ENCODE results near the gene ZNF19.

ZNF19 gene

DNA sequence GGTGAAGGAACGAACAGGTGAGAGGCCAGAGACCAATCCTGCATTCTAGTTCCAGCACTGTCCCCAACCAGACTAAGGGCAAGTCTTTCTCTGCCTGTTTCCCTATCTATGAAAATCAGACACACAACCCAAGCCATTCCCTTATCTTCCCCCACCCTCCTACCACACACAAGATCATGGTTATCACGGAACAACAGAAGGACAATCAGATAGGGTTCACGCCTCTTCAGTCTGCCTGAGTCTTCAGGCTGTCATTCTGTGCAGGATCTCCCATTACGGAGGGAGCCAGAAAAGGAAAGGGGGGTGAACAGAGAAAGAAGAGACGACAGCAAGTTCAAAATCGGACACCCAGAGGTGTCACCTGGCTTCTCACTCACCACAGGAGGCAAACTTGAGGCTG lies 58.4 kb downstream of the ZNF19 start:
- no peak overlapping the region for H3K27ac ChIP-seq (ENCODE audit: low read depth, low read length)
- no peak overlapping the region for H3K4me3 ChIP-seq (ENCODE audit: low read depth in 1 of 2, low read length in 2 of 2)
- no peak overlapping the region for H3K9ac ChIP-seq (ENCODE audit: low read depth in 1 of 2, low read length in 2 of 2)
- peaks cover 10 to 12% of the 10 kb centered on the region in 2 donors for H3K27me3 ChIP-seq (ENCODE audit: control insufficient read depth in 1 of 2, insufficient read depth in 2 of 2, low read length in 2 of 2)
- H3K9me3 ChIP-seq (ENCODE audit: control insufficient read depth in 1 of 2, low read length in 2 of 2), result no peaks in the 10 kb centered on the region
- H3K36me3 ChIP-seq (ENCODE audit: control insufficient read depth in 1 of 2, insufficient read depth in 2 of 2, low read length in 2 of 2), result no peaks in the 10 kb centered on the region
- no peaks in the 10 kb centered on the region for H3K4me1 ChIP-seq (ENCODE audit: control insufficient read depth in 1 of 2, insufficient read depth in 2 of 2, low read length in 2 of 2)

DNA sequence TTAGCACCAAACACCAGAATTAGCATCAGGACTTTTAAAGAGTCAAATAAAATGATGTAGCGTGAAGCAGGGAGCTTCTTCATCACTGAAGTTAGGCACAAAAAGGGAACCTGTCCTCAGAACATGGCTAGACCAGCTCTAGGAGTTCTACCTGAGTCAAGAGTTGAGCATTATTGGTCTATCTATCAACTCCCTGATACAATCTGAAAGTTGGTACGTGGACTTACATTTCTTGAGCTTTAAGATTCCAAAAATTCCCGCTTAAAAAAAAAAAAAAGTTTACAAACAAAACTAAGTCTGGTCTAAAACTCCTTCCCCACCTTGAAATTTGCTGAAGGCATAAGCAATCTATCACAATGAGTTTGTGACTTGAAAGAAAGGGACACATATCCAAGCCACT lies 59.5 kb downstream of the ZNF19 start:
- H3K27ac ChIP-seq (ENCODE audit: low read depth, low read length), result no peak overlapping the region
- H3K9ac ChIP-seq (ENCODE audit: low read depth in 1 of 2, low read length in 2 of 2), result no peak overlapping the region
- H3K9me3 ChIP-seq (ENCODE audit: control insufficient read depth in 1 of 2, low read length in 2 of 2), result no peaks in the 10 kb centered on the region
- H3K4me3 ChIP-seq (ENCODE audit: low read depth in 1 of 2, low read length in 2 of 2), result no peak overlapping the region
- peaks cover 10 to 22% of the 10 kb centered on the region in 2 donors for H3K27me3 ChIP-seq (ENCODE audit: control insufficient read depth in 1 of 2, insufficient read depth in 2 of 2, low read length in 2 of 2)
- no peaks in the 10 kb centered on the region for H3K36me3 ChIP-seq (ENCODE audit: control insufficient read depth in 1 of 2, insufficient read depth in 2 of 2, low read length in 2 of 2)
- H3K4me1 ChIP-seq (ENCODE audit: control insufficient read depth in 1 of 2, insufficient read depth in 2 of 2, low read length in 2 of 2), result no peaks in the 10 kb centered on the region

DNA sequence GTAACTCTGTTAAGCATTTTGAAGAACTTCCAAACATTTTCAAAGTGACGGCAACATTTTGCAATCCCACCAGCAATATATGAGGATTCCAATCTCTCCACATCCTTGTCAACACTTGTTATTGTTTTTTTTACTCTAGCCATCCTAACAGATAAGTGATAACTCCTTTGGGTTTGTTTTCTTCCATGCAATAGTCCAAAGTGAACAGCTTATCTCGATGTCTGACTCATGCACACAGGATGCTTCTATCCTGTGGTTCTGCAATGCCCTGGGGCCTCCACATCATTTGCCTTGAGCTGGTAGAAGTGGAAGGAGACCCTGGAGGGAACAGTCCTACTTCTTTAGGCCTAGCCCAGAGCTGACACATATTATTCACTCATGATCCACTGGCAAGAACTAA lies 60.2 kb downstream of the ZNF19 start:
- Histone ChIP-seq H3K4me3 (ENCODE audit: low read depth in 1 of 2, low read length in 2 of 2) (no peak overlapping the region), H3K36me3 (ENCODE audit: control insufficient read depth in 1 of 2, insufficient read depth in 2 of 2, low read length in 2 of 2) (no peaks in the 10 kb centered on the region), H3K27me3 (ENCODE audit: control insufficient read depth in 1 of 2, insufficient read depth in 2 of 2, low read length in 2 of 2) (peaks cover 10 to 22% of the 10 kb centered on the region in 2 donors), H3K9ac (ENCODE audit: low read depth in 1 of 2, low read length in 2 of 2) (no peak overlapping the region), H3K4me1 (ENCODE audit: control insufficient read depth in 1 of 2, insufficient read depth in 2 of 2, low read length in 2 of 2) (no peaks in the 10 kb centered on the region), H3K9me3 (ENCODE audit: control insufficient read depth in 1 of 2, low read length in 2 of 2) (no peaks in the 10 kb centered on the region), H3K27ac (ENCODE audit: low read depth, low read length) (no peak overlapping the region)

DNA sequence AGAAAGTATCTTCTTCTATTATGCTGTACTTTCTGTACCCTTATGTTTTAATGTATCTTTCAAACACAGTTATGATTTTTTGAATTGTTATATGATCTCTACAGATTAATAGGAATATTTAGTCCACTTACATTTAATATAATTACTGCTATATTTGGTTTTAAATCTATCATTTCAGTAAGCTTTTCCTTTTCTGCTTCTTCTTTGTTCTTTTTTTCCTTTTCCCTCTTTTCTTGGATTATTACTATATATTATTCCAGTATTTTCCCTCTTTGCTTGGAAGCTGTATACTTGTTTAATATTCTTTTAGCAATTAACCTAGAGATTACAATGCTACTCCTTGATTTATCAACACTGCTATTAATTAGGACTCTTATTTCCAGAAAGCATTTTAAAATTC lies 60.7 kb downstream of the ZNF19 start:
- H3K9ac ChIP-seq (ENCODE audit: low read depth in 1 of 2, low read length in 2 of 2), result no peak overlapping the region
- no peaks in the 10 kb centered on the region for H3K9me3 ChIP-seq (ENCODE audit: control insufficient read depth in 1 of 2, low read length in 2 of 2)
- no peak overlapping the region for H3K27ac ChIP-seq (ENCODE audit: low read depth, low read length)
- no peaks in the 10 kb centered on the region for H3K4me1 ChIP-seq (ENCODE audit: control insufficient read depth in 1 of 2, insufficient read depth in 2 of 2, low read length in 2 of 2)
- peaks cover 10 to 22% of the 10 kb centered on the region in 2 donors for H3K27me3 ChIP-seq (ENCODE audit: control insufficient read depth in 1 of 2, insufficient read depth in 2 of 2, low read length in 2 of 2)
- H3K36me3 ChIP-seq (ENCODE audit: control insufficient read depth in 1 of 2, insufficient read depth in 2 of 2, low read length in 2 of 2), result no peaks in the 10 kb centered on the region
- no peak overlapping the region for H3K4me3 ChIP-seq (ENCODE audit: low read depth in 1 of 2, low read length in 2 of 2)

DNA sequence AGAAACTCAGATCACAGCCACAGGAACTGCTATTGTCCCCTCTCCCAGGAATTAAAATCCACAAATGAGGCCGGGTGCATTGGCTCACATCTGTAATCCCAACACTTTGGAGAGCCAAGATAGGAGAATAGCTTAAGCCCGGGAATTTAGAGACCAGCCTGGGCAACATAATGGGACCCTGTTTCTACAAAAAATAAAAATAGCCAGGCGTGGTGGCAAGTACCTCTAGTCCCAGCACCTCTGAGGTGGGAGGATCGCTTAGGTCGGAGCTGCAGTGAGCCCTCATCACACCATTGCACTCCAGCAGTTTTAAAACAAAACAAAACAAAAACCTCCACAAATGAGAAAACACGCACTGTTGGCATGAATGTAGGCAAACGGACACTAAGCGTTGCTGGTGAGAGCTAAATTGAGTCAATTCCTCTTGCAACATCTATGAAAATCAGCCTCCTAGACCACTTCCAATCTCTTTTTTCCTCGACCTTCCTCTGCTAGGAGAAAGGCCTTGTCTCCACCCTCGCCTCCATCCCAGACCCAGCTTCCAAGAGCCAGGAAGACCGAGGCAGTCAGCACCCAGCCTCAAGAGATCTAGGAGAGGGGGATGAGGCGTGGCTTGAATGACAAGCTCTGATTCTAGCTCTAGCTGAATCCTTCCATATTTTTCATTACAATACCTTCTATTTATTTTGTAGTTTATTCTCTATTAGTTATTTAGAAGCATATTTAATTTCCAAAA lies 62.1 kb downstream of the ZNF19 start:
- Histone ChIP-seq H3K4me1 (ENCODE audit: control insufficient read depth in 1 of 2, insufficient read depth in 2 of 2, low read length in 2 of 2) (no peaks in the 10 kb centered on the region), H3K9me3 (ENCODE audit: control insufficient read depth in 1 of 2, low read length in 2 of 2) (no peaks in the 10 kb centered on the region), H3K27ac (ENCODE audit: low read depth, low read length) (no peak overlapping the region), H3K9ac (ENCODE audit: low read depth in 1 of 2, low read length in 2 of 2) (no peak overlapping the region), H3K27me3 (ENCODE audit: control insufficient read depth in 1 of 2, insufficient read depth in 2 of 2, low read length in 2 of 2) (peaks cover 10 to 22% of the 10 kb centered on the region in 2 donors), H3K36me3 (ENCODE audit: control insufficient read depth in 1 of 2, insufficient read depth in 2 of 2, low read length in 2 of 2) (no peaks in the 10 kb centered on the region), H3K4me3 (ENCODE audit: low read depth in 1 of 2, low read length in 2 of 2) (no peak overlapping the region)

DNA sequence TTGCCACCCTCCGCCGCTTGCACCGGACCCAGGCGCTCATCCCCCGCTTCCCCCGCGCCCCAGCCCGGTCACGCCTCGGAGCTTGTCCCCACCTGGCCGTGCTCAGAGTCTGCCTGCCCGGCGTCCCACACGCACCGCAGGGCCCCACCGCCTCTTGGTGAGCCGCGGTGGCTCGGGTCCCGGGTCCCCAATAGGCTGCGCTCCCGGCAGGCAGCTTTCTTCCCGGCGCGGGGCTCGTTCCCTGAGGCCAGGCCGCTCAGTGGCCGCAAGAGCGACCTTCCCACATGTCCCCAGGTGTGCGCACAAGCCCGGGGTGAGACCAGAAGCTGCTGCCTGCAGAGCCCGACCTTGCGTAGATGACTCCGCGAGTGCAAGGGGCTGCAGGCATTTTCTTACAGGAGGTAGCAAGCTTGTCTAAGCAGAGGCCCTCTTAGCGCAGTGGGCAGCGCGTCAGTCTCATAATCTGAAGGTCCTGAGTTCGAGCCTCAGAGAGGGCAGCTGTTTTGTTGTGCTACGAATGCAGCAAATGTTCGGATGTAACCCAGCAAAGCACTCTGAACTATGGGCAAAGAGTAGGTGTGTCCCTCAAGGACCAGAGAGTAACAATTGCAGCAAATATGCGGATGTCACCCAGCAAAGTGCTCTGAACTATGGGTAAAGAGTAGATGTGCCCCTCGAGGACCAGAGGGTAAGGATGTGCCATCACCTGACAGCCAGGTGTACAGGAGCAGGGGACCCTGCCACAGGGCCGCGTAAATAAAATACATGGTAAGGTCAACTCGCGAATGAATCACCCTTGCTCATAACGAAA lies 62.9 kb downstream of the ZNF19 start:
- Histone ChIP-seq H3K9me3 (ENCODE audit: control insufficient read depth in 1 of 2, low read length in 2 of 2) (no peaks in the 10 kb centered on the region), H3K27me3 (ENCODE audit: control insufficient read depth in 1 of 2, insufficient read depth in 2 of 2, low read length in 2 of 2) (peaks cover 10 to 19% of the 10 kb centered on the region in 2 donors), H3K4me3 (ENCODE audit: low read depth in 1 of 2, low read length in 2 of 2) (no peak overlapping the region)

DNA sequence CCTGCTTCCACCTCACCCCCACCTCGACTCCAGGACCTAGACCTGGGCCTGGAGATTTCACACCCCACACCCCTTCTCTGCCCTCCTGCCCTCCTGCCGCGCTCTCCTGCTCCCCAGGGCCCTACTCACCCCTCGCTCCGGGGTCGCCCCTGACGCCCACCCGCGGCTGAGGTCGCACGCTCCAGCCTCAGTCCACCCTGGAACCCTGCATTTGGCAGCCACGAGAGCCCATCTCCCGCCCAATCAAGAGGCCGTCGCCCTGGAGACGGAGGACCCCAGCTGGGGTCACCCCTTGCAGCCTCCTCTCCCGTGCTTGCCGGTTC lies 63.4 kb downstream of the ZNF19 start:
- Histone ChIP-seq H3K4me1 (ENCODE audit: control insufficient read depth in 1 of 2, insufficient read depth in 2 of 2, low read length in 2 of 2) (no peaks in the 10 kb centered on the region), H3K4me3 (ENCODE audit: low read depth in 1 of 2, low read length in 2 of 2) (no peak overlapping the region), H3K27ac (ENCODE audit: low read depth, low read length) (no peak overlapping the region), H3K9me3 (ENCODE audit: control insufficient read depth in 1 of 2, low read length in 2 of 2) (no peaks in the 10 kb centered on the region), H3K36me3 (ENCODE audit: control insufficient read depth in 1 of 2, insufficient read depth in 2 of 2, low read length in 2 of 2) (no peaks in the 10 kb centered on the region), H3K27me3 (ENCODE audit: control insufficient read depth in 1 of 2, insufficient read depth in 2 of 2, low read length in 2 of 2) (peaks cover 10 to 19% of the 10 kb centered on the region in 2 donors), H3K9ac (ENCODE audit: low read depth in 1 of 2, low read length in 2 of 2) (no peak overlapping the region)

More for the DNA sequence above, 62.9 kb downstream of the ZNF19 start:
- H3K36me3 ChIP-seq (ENCODE audit: control insufficient read depth in 1 of 2, insufficient read depth in 2 of 2, low read length in 2 of 2), result no peaks in the 10 kb centered on the region
- H3K27ac ChIP-seq (ENCODE audit: low read depth, low read length), result no peak overlapping the region
- no peak overlapping the region for H3K9ac ChIP-seq (ENCODE audit: low read depth in 1 of 2, low read length in 2 of 2)
- no peaks in the 10 kb centered on the region for H3K4me1 ChIP-seq (ENCODE audit: control insufficient read depth in 1 of 2, insufficient read depth in 2 of 2, low read length in 2 of 2)

DNA sequence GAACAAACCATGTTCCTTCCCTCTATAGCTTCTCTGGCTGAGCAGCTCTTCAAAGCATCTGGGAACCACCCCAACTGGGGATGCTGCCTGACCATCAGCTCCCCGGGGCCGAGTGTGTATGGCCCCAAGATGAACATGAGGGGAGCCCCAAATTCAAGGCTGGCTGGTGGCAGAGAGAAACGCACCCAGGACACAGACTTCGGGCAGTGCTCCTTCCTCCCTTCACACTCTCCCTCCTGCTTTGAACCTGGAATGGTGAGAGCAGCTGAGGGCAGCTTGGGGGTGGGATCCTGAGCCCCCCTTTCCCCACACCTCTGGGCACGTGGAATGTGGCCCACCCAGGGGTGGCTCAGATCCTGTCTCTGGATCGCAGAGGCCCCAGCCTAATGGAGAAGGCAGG lies 64.5 kb downstream of the ZNF19 start:
- Histone ChIP-seq H3K4me3 (ENCODE audit: low read depth in 1 of 2, low read length in 2 of 2) (no peak overlapping the region), H3K9me3 (ENCODE audit: control insufficient read depth in 1 of 2, low read length in 2 of 2) (no peaks in the 10 kb centered on the region), H3K4me1 (ENCODE audit: control insufficient read depth in 1 of 2, insufficient read depth in 2 of 2, low read length in 2 of 2) (no peaks in the 10 kb centered on the region), H3K27me3 (ENCODE audit: control insufficient read depth in 1 of 2, insufficient read depth in 2 of 2, low read length in 2 of 2) (peaks cover 10 to 19% of the 10 kb centered on the region in 2 donors), H3K27ac (ENCODE audit: low read depth, low read length) (no peak overlapping the region), H3K9ac (ENCODE audit: low read depth in 1 of 2, low read length in 2 of 2) (no peak overlapping the region), H3K36me3 (ENCODE audit: control insufficient read depth in 1 of 2, insufficient read depth in 2 of 2, low read length in 2 of 2) (no peaks in the 10 kb centered on the region)

DNA sequence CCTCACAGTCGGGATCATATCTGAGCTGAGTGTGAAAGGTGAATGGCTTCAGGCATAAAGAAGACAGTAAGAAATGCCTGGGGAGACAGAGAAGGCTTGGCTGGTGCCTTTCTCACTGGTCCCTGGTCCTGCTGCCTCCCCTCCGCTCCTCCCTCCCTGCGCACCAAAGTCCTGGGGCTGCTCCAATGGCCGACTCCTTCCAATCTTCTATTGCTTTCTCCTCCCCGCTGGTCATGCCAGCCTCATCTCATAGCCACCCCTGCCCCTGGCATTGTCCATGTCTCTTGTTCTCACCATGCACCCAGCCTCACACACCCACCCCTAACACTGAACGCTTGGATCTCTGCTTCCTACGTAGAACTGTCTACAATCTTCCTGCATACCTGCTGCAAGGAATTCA lies 65.3 kb downstream of the ZNF19 start:
- Histone ChIP-seq H3K36me3 (ENCODE audit: control insufficient read depth in 1 of 2, insufficient read depth in 2 of 2, low read length in 2 of 2) (no peaks in the 10 kb centered on the region), H3K9me3 (ENCODE audit: control insufficient read depth in 1 of 2, low read length in 2 of 2) (no peaks in the 10 kb centered on the region), H3K4me1 (ENCODE audit: control insufficient read depth in 1 of 2, insufficient read depth in 2 of 2, low read length in 2 of 2) (no peaks in the 10 kb centered on the region), H3K4me3 (ENCODE audit: low read depth in 1 of 2, low read length in 2 of 2) (no peak overlapping the region), H3K27me3 (ENCODE audit: control insufficient read depth in 1 of 2, insufficient read depth in 2 of 2, low read length in 2 of 2) (peaks cover 10 to 19% of the 10 kb centered on the region in 2 donors), H3K9ac (ENCODE audit: low read depth in 1 of 2, low read length in 2 of 2) (no peak overlapping the region), H3K27ac (ENCODE audit: low read depth, low read length) (no peak overlapping the region)

All from duodenal mucosa (tissue), 2 donors.